MM.1S (cell line): ENCODE measurements around the gene EVA1B.

Source experiments
- DNase-seq: peaks from one replicate; pipeline ENCODE4 v3.0.0-alpha.2; 2015
- H2AFZ ChIP-seq: fragments of 300-600 bp; sonication (generic); 2 replicates; pipeline ENCODE4 v1.6.0; 2016; ENCODE audit warnings: antibody characterized with exemption, low read length
- H3F3A ChIP-seq: fragments of 300-600 bp; sonication (generic); 2 replicates; pipeline ENCODE4 v1.6.1; 2016; ENCODE audit warnings: mild to moderate bottlenecking, antibody characterized with exemption, low read length, moderate library complexity, mixed read lengths; ENCODE audit not compliant: insufficient read depth
- H3K27ac ChIP-seq: fragments of 300-600 bp; sonication (generic); 2 replicates; pipeline ENCODE4 v1.5.1; 2016; ENCODE audit warnings: mild to moderate bottlenecking, low read length
- H3K27me3 ChIP-seq: fragments of 300-600 bp; sonication (generic); replicated peaks from 2 replicates; pipeline ENCODE4 v1.6.0; 2016; ENCODE audit warnings: low read length; ENCODE audit not compliant: insufficient read depth
- H3K36me3 ChIP-seq: fragments of 300-600 bp; sonication (generic); replicated peaks from 2 replicates; pipeline ENCODE4 v1.6.1; 2016; ENCODE audit warnings: mild to moderate bottlenecking, low read length, mixed read lengths; ENCODE audit not compliant: insufficient read depth
- H3K4me1 ChIP-seq: fragments of 300-600 bp; sonication (generic); 2 replicates; pipeline ENCODE4 v1.6.1; 2016; ENCODE audit warnings: low read length, mixed read lengths
- H3K4me2 ChIP-seq: fragments of 300-600 bp; sonication (generic); 2 replicates; pipeline ENCODE4 v1.6.0; 2016; ENCODE audit warnings: low read depth, low read length
- H3K4me3 ChIP-seq: fragments of 300-600 bp; sonication (generic); 2 replicates; pipeline ENCODE4 v1.5.1; 2016; ENCODE audit warnings: low read length, mixed read lengths
- H3K79me2 ChIP-seq: fragments of 300-600 bp; sonication (generic); 2 replicates; pipeline ENCODE4 v1.6.1; 2016; ENCODE audit warnings: mixed run types, low read length, mixed read lengths
- H3K9ac ChIP-seq: fragments of 300-600 bp; sonication (generic); 2 replicates; pipeline ENCODE4 v1.6.1; 2016; ENCODE audit warnings: low read length, mixed read lengths
- H3K9me2 ChIP-seq: fragments of 300-600 bp; sonication (generic); replicated peaks from 2 replicates; pipeline ENCODE4 v1.6.1; 2016; ENCODE audit warnings: mild to moderate bottlenecking, low read length, mixed read lengths; ENCODE audit not compliant: insufficient read depth
- H3K9me3 ChIP-seq: fragments of 300-600 bp; sonication (generic); replicated peaks from 2 replicates; pipeline ENCODE4 v1.6.1; 2016; ENCODE audit warnings: mild to moderate bottlenecking, low read length, mixed read lengths; ENCODE audit not compliant: insufficient read depth
- H4K20me1 ChIP-seq: fragments of 300-600 bp; sonication (generic); 2 replicates; pipeline ENCODE4 v1.6.1; 2016; ENCODE audit warnings: mild to moderate bottlenecking, low read length, moderate library complexity, mixed read lengths; ENCODE audit not compliant: insufficient read depth
- EZH2 ChIP-seq: fragments of 300-600 bp; sonication (generic); optimal IDR thresholded peaks from 2 replicates; pipeline ENCODE3; 2017; ENCODE audit warnings: low read depth, mild to moderate bottlenecking, antibody characterized with exemption, low read length, mixed read lengths
- EZH2phosphoT487 ChIP-seq: fragments of 300-600 bp; sonication (generic); IDR thresholded peaks from 2 replicates; pipeline ENCODE4 v1.6.1; 2018; ENCODE audit warnings: antibody characterized with exemption, low read length
- TF ChIP-seq, protein P1 (sequence below): fragments of 300-600 bp; sonication (generic); IDR thresholded peaks from 2 replicates; pipeline ENCODE4 v1.5.1; 2016; ENCODE audit warnings: antibody characterized with exemption, low read length, mixed read lengths

EVA1B gene

DNA sequence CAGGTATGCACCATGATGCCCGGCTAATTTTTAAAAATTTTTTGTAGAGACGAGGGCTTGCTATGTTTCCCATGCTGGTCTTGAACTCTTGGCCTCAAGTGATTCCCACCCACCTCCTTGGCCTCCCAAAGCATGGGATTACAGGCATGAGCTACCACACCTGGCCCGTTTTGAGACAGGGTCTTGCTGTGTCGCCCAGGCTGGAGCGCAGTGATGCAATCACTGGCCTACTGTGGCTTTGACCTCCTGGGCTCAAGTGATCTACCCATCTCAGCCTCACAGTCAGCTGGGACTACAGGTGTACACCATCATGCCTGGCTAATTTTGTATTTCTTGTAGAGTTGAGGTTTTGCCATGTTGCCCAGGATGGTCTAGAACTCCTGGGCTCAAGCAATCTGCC lies 24.8 kb downstream of the EVA1B start:
- H3K27ac ChIP-seq: no peak overlapping the region
- DNase-seq: no peak
- no peaks in the 10 kb centered on the region for H3K27me3 ChIP-seq
- no peak overlapping the region for H2AFZ ChIP-seq
- no peaks in the 10 kb centered on the region for H4K20me1 ChIP-seq
- TF ChIP-seq, protein P1, sequence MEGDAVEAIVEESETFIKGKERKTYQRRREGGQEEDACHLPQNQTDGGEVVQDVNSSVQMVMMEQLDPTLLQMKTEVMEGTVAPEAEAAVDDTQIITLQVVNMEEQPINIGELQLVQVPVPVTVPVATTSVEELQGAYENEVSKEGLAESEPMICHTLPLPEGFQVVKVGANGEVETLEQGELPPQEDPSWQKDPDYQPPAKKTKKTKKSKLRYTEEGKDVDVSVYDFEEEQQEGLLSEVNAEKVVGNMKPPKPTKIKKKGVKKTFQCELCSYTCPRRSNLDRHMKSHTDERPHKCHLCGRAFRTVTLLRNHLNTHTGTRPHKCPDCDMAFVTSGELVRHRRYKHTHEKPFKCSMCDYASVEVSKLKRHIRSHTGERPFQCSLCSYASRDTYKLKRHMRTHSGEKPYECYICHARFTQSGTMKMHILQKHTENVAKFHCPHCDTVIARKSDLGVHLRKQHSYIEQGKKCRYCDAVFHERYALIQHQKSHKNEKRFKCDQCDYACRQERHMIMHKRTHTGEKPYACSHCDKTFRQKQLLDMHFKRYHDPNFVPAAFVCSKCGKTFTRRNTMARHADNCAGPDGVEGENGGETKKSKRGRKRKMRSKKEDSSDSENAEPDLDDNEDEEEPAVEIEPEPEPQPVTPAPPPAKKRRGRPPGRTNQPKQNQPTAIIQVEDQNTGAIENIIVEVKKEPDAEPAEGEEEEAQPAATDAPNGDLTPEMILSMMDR: no peak
- H3K9me2 ChIP-seq: no peaks in the 10 kb centered on the region
- peaks cover 2% of the 10 kb centered on the region; the same call in 1 of the 2 replicates for H3F3A ChIP-seq
- no peak overlapping the region for H3K9ac ChIP-seq
- H3K4me1 ChIP-seq: no peaks in the 10 kb centered on the region
- H3K9me3 ChIP-seq: no peaks in the 10 kb centered on the region
- no peak overlapping the region for H3K4me3 ChIP-seq
- peaks cover 9% of the 10 kb centered on the region; the same call in 1 of the 2 replicates for H3K79me2 ChIP-seq
- peaks cover 23% of the 10 kb centered on the region for H3K36me3 ChIP-seq
- H3K4me2 ChIP-seq: no peak overlapping the region

DNA sequence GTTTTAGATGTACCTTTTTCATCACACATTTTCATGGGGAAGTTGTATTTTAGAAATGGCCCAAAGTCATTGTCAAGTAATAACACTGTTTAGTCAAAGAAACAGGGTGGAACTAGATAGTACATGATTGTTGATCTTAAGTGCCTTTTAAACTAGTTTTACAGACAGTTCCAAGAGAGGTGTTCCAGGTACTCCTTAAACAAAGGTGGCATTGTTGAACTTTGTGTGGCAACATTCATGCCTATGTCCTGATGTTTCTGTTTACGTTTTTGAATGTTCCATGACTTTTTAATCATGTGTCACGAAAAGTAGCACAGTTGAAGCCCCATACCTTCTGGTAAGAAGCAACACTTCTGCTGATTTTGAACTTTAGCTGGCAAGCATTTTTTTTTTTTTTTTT lies 26.4 kb downstream of the EVA1B start:
- Histone ChIP-seq H3K36me3 (peaks cover 22% of the 10 kb centered on the region), H3F3A (peaks cover 4% of the 10 kb centered on the region; the same call in 1 of the 2 replicates), H3K27ac (no peak overlapping the region), H3K79me2 (peaks cover 10% of the 10 kb centered on the region; the same call in 1 of the 2 replicates), H3K4me3 (no peak overlapping the region), H3K27me3 (no peaks in the 10 kb centered on the region), H2AFZ (no peak overlapping the region), H3K9me2 (no peaks in the 10 kb centered on the region), H4K20me1 (no peaks in the 10 kb centered on the region), H3K4me2 (no peak overlapping the region), H3K9me3 (no peaks in the 10 kb centered on the region), H3K4me1 (no peaks in the 10 kb centered on the region), H3K9ac (no peak overlapping the region)
- no peak for TF ChIP-seq EZH2
- TF ChIP-seq EZH2phosphoT487: no peak
- TF ChIP-seq, protein P1: no peak
- no peak for DNase-seq

DNA sequence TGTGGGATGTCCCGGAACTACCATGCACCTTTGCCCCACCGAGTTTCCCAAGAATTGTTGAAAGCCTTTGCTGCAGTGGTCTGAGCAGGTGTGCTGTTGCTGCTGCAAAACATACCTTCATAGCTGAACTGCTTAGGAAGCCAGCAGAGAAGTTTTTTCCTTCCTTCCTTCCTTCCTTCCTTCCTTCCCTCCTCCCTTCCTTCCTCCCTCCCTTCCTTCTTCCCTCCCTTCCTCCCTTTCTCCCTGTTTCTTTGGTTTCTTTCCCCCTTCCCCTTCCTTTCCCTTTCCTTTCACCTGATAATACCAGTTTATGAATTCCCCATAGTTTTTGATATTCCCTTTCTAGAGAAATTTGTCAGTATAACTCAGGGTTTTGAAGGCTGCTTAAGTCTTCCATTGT lies 28.1 kb downstream of the EVA1B start:
- peaks cover 4% of the 10 kb centered on the region; the same call in 1 of the 2 replicates for H3F3A ChIP-seq
- no peak for TF ChIP-seq EZH2phosphoT487
- TF ChIP-seq, protein P1: no peak
- TF ChIP-seq EZH2: no peak
- no peak overlapping the region for H2AFZ ChIP-seq
- H4K20me1 ChIP-seq: no peaks in the 10 kb centered on the region
- H3K9me2 ChIP-seq: no peaks in the 10 kb centered on the region
- no peaks in the 10 kb centered on the region for H3K9me3 ChIP-seq
- H3K9ac ChIP-seq: no peak overlapping the region
- H3K27me3 ChIP-seq: no peaks in the 10 kb centered on the region
- no peak overlapping the region for H3K4me2 ChIP-seq
- peaks cover 11% of the 10 kb centered on the region; the same call in 1 of the 2 replicates for H3K36me3 ChIP-seq
- H3K27ac ChIP-seq: no peak overlapping the region
- H3K4me1 ChIP-seq: no peaks in the 10 kb centered on the region
- H3K79me2 ChIP-seq: peaks cover 13% of the 10 kb centered on the region
- H3K4me3 ChIP-seq: no peak overlapping the region
- no peak for DNase-seq
